ENCODE data around the gene ZNF74. TPM values are rescaled to one million over a fixed set of nuclear protein-coding genes. Genes with fewer than 3 reads are reported as not detected.
"Not testable (repeated sequence)": the region's sequence is repeated elsewhere in the genome, so short reads cannot be mapped to it uniquely, and the experiment has no call there.

ZNF74 gene
- total RNA-seq, 4 donors from 2014 or later = 9.3 to 17.5 (median 10.5) TPM

DNA sequence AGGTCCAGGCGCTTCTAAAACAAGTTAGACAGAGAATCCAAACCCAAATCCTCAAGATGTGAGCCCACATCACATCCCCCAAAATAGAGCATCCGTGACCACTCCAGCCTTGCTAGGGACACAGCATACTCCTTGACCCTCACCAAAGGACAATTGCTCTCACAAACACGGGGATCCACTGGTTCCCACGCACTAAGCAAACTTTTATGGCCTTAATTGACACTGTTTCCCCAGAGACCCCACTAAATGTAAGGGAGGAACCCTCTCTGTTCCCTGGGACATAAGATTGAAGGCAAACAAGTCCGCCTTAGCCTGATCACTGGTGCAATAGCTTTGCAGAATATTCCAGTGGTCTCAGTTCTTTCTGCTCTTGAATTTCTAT is 20.1 kb downstream of the ZNF74 start:
- peak in 1 of 2 donors; percentile 15 for DNase-seq (ENCODE audit: low spot score in 2 of 2)
- Histone ChIP-seq H3K4me1 (peaks cover 7% of the 10 kb centered on the region), H3K36me3 (no peaks in the 10 kb centered on the region), H3K4me3 (no peak overlapping the region), H3K27ac (no peak overlapping the region), H3K27me3 (no peaks in the 10 kb centered on the region), H3K9me3 (no peaks in the 10 kb centered on the region)
- TF ChIP-seq, protein P1, sequence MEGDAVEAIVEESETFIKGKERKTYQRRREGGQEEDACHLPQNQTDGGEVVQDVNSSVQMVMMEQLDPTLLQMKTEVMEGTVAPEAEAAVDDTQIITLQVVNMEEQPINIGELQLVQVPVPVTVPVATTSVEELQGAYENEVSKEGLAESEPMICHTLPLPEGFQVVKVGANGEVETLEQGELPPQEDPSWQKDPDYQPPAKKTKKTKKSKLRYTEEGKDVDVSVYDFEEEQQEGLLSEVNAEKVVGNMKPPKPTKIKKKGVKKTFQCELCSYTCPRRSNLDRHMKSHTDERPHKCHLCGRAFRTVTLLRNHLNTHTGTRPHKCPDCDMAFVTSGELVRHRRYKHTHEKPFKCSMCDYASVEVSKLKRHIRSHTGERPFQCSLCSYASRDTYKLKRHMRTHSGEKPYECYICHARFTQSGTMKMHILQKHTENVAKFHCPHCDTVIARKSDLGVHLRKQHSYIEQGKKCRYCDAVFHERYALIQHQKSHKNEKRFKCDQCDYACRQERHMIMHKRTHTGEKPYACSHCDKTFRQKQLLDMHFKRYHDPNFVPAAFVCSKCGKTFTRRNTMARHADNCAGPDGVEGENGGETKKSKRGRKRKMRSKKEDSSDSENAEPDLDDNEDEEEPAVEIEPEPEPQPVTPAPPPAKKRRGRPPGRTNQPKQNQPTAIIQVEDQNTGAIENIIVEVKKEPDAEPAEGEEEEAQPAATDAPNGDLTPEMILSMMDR (IDR thresholded peaks at IDR 0.05) = no peak
- TF ChIP-seq EP300 (IDR thresholded peaks at IDR 0.05) = no peak
- TF ChIP-seq POLR2AphosphoS5 (IDR thresholded peaks at IDR 0.05) = no peak
- no peak for TF ChIP-seq POLR2A (IDR thresholded peaks at IDR 0.05)
- 94% methylated on average over 5 of the region's 5 CpGs for WGBS

DNA sequence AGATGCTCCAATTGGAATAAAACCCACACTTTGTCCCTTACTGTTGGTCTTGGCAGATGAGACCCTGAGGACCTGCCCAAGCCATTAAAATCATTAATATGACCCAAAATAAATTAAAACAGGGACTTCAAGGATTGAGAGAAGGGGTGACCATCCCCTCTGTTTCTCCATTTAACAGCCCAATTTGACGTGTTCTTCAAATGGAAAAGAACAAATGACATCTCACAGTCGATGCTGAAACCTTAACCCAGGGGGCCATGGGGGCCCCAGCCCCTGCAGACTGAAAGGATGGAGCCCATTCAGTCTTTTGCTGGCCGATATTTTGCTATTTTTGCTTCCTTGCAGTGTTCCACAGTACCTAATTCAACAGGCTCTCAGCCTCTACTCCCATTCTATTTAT is 20.5 kb downstream of the ZNF74 start:
- TF ChIP-seq, protein P1 (IDR thresholded peaks at IDR 0.05) = no peak
- no peak for TF ChIP-seq POLR2A (IDR thresholded peaks at IDR 0.05)
- WGBS = 73% methylated on average over 3 of the region's 3 CpGs
- peaks cover 7% of the 10 kb centered on the region for H3K4me1 ChIP-seq

DNA sequence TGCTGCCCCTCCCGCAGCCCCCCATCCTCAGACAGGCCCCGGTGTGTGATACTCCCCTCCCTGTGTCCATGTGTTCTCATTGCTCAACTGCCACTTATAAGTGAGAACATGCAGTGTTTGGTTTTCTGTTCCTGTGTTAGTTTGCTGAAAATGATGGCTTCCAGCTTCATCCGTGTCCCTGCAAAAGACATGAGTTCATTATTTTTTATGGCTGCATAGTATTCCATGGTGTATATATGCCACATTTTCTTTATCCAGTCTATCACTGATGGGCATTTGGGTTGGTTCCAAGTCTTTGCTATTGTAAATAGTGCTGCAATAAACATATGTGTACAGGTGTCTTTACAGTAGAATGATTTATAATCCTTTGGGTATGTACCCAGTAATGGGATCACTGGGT is 21.3 kb downstream of the ZNF74 start:
- DNase-seq (ENCODE audit: low spot score in 2 of 2); H3K27ac ChIP-seq; H3K27me3 ChIP-seq; H3K4me1 ChIP-seq; H3K36me3 ChIP-seq; H3K9me3 ChIP-seq; H3K4me3 ChIP-seq: not testable (repeated sequence)
- WGBS = 91% methylated on average over 3 of the region's 3 CpGs

More for the DNA sequence above, 20.5 kb downstream of the ZNF74 start:
- DNase-seq (ENCODE audit: low spot score in 2 of 2) = no peak
- Histone ChIP-seq H3K9me3 (no peaks in the 10 kb centered on the region), H3K27ac (no peak overlapping the region), H3K36me3 (no peaks in the 10 kb centered on the region), H3K4me3 (no peak overlapping the region), H3K27me3 (no peaks in the 10 kb centered on the region)

DNA sequence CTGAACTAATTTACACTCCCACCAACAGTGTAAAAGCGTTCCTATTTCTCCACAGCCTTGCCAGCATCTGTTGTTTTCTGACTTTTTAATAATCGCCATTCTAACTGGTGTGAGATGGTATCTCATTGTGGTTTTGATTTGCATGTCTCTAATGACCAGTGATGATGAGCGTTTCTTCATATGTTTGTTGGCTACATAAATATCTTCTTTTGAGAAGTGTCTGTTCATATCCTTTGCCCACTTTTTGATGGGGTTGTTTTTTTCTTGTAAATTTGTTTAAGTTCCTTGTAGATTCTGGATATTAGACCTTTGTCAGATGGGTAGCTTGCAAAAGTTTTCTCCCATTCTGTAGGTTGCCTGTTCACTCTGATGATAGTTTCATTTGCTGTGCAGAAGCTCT is 21.7 kb downstream of the ZNF74 start:
- H3K4me1 ChIP-seq; DNase-seq (ENCODE audit: low spot score in 2 of 2); H3K27ac ChIP-seq; H3K27me3 ChIP-seq; H3K9me3 ChIP-seq; H3K4me3 ChIP-seq; H3K36me3 ChIP-seq: not testable (repeated sequence)
- WGBS = 86% methylated on average over 3 of the region's 3 CpGs

DNA sequence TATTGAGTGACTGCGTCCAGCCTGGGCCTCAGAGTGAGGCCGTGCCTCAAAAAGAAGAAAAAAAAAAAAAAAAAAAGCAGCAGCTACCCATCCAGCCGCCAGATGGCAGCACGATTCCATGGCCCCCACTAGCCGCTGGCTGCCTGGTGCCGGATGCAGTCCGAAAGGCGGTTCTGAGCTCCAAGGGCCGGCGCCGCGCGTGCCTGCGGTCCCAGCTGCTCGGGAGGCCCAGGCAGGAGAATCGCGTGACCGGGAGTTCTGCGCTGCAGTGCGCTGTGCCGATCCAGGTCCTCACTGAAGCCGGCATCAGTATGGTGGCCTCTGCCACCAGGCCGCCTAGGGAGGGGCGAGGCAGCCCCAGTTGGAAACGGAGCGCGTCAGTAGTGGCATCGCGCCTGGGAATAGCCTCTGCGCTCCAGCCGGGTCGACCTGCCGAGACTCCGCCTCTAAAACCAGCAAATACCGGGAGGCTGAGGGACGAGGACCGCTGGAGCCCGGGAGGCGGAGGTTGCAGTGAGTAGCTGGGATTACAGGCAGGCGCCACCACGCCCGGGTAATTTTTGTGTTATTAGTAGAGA is 24.3 kb downstream of the ZNF74 start:
- peak; percentile 87 to 91 for DNase-seq (ENCODE audit: low spot score in 2 of 2)
- H3K27me3 ChIP-seq = no peaks in the 10 kb centered on the region
- WGBS = 25% methylated on average over 18 of the region's 42 CpGs
- no peaks in the 10 kb centered on the region for H3K36me3 ChIP-seq
- TF ChIP-seq, protein P1 (IDR thresholded peaks at IDR 0.05) = peak; percentile 62 to 85
- TF ChIP-seq POLR2AphosphoS5 (IDR thresholded peaks at IDR 0.05) = no peak
- no peaks in the 10 kb centered on the region for H3K9me3 ChIP-seq
- H3K27ac ChIP-seq = no peak overlapping the region
- H3K4me3 ChIP-seq = peak overlapping the region; percentile 48
- H3K4me1 ChIP-seq = peaks cover 18% of the 10 kb centered on the region

DNA sequence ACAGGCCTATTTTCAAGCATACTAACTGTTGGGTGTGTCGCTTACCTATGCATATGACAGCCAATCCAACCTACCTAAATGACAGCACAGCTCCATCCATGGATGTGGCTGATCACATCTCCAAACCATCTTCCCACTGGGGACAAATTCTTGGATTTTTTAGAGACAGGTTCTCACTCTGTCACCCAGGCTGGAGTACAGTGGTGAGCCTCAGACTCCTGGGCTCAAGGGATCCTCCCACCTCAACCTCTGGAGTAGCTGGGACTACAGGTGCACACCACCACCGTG is 25.7 kb downstream of the ZNF74 start:
- 79% methylated on average over 2 of the region's 2 CpGs for WGBS

More for the DNA sequence above, 25.7 kb downstream of the ZNF74 start:
- TF ChIP-seq, protein P1 (IDR thresholded peaks at IDR 0.05) = no peak
- no peak for TF ChIP-seq POLR2AphosphoS5 (IDR thresholded peaks at IDR 0.05)
- TF ChIP-seq POLR2A (IDR thresholded peaks at IDR 0.05) = no peak
- no peak for TF ChIP-seq EP300 (IDR thresholded peaks at IDR 0.05)
- DNase-seq (ENCODE audit: low spot score in 2 of 2) = peak in 1 of 2 donors; percentile 20
- H3K4me3 ChIP-seq = no peak overlapping the region
- no peaks in the 10 kb centered on the region for H3K36me3 ChIP-seq
- no peaks in the 10 kb centered on the region for H3K9me3 ChIP-seq
- peaks cover 31% of the 10 kb centered on the region for H3K4me1 ChIP-seq
- H3K27me3 ChIP-seq = no peaks in the 10 kb centered on the region
- no peak overlapping the region for H3K27ac ChIP-seq

Data from suprapubic skin (tissue), 4 donors.